Measurements from ENCODE around the gene MECR.
A peak's percentile ranks its signal among the peaks of the same experiment; 100 is the strongest.

MECR gene, protein sequence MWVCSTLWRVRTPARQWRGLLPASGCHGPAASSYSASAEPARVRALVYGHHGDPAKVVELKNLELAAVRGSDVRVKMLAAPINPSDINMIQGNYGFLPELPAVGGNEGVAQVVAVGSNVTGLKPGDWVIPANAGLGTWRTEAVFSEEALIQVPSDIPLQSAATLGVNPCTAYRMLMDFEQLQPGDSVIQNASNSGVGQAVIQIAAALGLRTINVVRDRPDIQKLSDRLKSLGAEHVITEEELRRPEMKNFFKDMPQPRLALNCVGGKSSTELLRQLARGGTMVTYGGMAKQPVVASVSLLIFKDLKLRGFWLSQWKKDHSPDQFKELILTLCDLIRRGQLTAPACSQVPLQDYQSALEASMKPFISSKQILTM

GRCh38 chr1:29230553-29231378 lies at the start of gene MECR:
MECR (minus strand) TSS chr1:29230934; CDS start chr1:29230906, 28 bp downstream.
- DNase-seq (ENCODE audit: low spot score), result peak; percentile 96
- 0 out of 2 replicates have a peak, but pooled peaks have one; percentile 10 for TF ChIP-seq CTCF (conservative IDR thresholded peaks at IDR 0.05; ENCODE audit: low read depth)
- H3K27ac ChIP-seq, result peak within 1 kb of the TSS; percentile 51
- CTCF ChIA-PET, result interaction anchor here (0.7 to 1.4 kb wide), 2 partner anchors 1150 to 1477 kb away, joined by 3 to 6 read pairs; no protein-coding TSS in a partner anchor
- POLR2A ChIA-PET (ENCODE audit: low non-redundant PET), result no interaction called here

- POLR2A ChIA-PET (ENCODE audit: low non-redundant PET), result no interaction called here
Observed at GRCh38 chr1:29279951-29280391, 49.2 kb upstream of the MECR start.

GRCh38 chr1:29279406-29279805 lies 48.7 kb upstream of the MECR start:
- CTCF ChIA-PET, result no interaction called here
- TF ChIP-seq CTCF (conservative IDR thresholded peaks at IDR 0.05; ENCODE audit: low read depth), result no peak
- no peak overlapping the region for H3K27ac ChIP-seq
- POLR2A ChIA-PET (ENCODE audit: low non-redundant PET), result no interaction called here
- no peak for DNase-seq (ENCODE audit: low spot score)

More at GRCh38 chr1:29279951-29280391, 49.2 kb upstream of the MECR start:
- no peak for DNase-seq (ENCODE audit: low spot score)
- CTCF ChIA-PET, result interaction anchor here (0.6 kb wide), 1 partner anchor 135 kb away, joined by 3 read pairs; no protein-coding TSS in a partner anchor
- TF ChIP-seq CTCF (conservative IDR thresholded peaks at IDR 0.05; ENCODE audit: low read depth), result no peak
- H3K27ac ChIP-seq, result peak overlapping the region; percentile 23

DNA sequence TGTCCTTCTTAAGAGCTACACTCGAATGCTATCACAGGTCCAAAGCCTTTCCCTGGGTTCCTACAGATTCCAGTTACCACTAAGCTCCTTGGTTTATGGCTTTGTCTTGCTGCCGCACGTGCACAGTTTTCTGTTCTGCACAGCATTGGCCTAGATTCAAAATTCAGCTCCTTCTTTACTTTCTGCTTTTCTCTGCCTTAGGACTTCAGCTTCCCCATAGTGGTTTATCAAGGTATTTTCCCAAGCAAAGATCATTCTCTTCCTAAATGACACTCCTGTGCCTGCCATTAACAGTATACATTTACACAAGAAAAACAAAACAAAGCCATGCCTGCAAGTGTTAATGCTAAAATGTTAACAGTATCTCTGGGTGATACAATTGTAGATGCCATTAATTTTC lies 47.4 kb upstream of the MECR start:
- no peak for TF ChIP-seq CTCF (conservative IDR thresholded peaks at IDR 0.05; ENCODE audit: low read depth)

DNA sequence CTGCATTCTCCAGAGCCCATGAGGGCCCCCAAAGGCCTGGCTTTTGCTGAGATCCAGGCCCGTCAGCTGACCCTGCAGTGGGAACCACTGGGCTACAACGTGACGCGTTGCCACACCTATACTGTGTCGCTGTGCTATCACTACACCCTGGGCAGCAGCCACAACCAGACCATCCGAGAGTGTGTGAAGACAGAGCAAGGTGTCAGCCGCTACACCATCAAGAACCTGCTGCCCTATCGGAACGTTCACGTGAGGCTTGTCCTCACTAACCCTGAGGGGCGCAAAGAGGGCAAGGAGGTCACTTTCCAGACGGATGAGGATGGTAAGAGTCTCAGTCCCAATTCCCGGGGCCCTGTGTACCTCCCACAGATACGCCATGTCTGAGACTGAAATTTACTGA lies 44.7 kb upstream of the MECR start:
- no peak overlapping the region for H3K27ac ChIP-seq
- no peak for TF ChIP-seq CTCF (conservative IDR thresholded peaks at IDR 0.05; ENCODE audit: low read depth)
- CTCF ChIA-PET, result interaction anchor here (0.6 to 0.8 kb wide), 2 partner anchors 9 to 18 kb away, joined by 3 to 5 read pairs; no protein-coding TSS in a partner anchor
- POLR2A ChIA-PET (ENCODE audit: low non-redundant PET), result no interaction called here
- no peak for DNase-seq (ENCODE audit: low spot score)

More for the DNA sequence above, 47.4 kb upstream of the MECR start:
- ChIA-PET CTCF (interaction anchor here (0.6 kb wide), 1 partner anchor 133 kb away, joined by 3 read pairs; no protein-coding TSS in a partner anchor), POLR2A (ENCODE audit: low non-redundant PET) (no interaction called here)
- no peak overlapping the region for H3K27ac ChIP-seq
- no peak for DNase-seq (ENCODE audit: low spot score)
